ENCODE data around the gene DKK3. TPM values are rescaled to one million over a fixed set of nuclear protein-coding genes. Genes with fewer than 3 reads are reported as not detected.

DKK3 gene
- polyA plus RNA-seq, 3 donors, result 49.7 to 72.3 (median 66.7) TPM

- DNase-seq (ENCODE audit: extremely low read depth in 1 of 11, low read depth in 9 of 11, low spot score in 4 of 11), result no peak
These were observed 43.7 kb downstream of the DKK3 start for GRCh38 chr11:11964774-11965150.

GRCh38 chr11:11963842-11964773 is 44.3 kb downstream of the DKK3 start:
- no peak for DNase-seq (ENCODE audit: extremely low read depth in 1 of 11, low read depth in 9 of 11, low spot score in 4 of 11)

- no peak for DNase-seq (ENCODE audit: extremely low read depth in 1 of 11, low read depth in 9 of 11, low spot score in 4 of 11)
These were observed 45.4 kb downstream of the DKK3 start for GRCh38 chr11:11963067-11963466.

GRCh38 chr11:11961399-11962028 is 46.9 kb downstream of the DKK3 start:
- DNase-seq (ENCODE audit: extremely low read depth in 1 of 11, low read depth in 9 of 11, low spot score in 4 of 11), result no peak

- DNase-seq (ENCODE audit: extremely low read depth in 1 of 11, low read depth in 9 of 11, low spot score in 4 of 11), result no peak
These were observed 47.7 kb downstream of the DKK3 start for GRCh38 chr11:11960687-11961086.

GRCh38 chr11:11959601-11960000 is 48.8 kb downstream of the DKK3 start:
- no peak for DNase-seq (ENCODE audit: extremely low read depth in 1 of 11, low read depth in 9 of 11, low spot score in 4 of 11)

GRCh38 chr11:11958403-11959231 is 49.8 kb downstream of the DKK3 start:
- no peak for DNase-seq (ENCODE audit: extremely low read depth in 1 of 11, low read depth in 9 of 11, low spot score in 4 of 11)

GRCh38 chr11:11956006-11956405 is 52.4 kb downstream of the DKK3 start:
- DNase-seq (ENCODE audit: extremely low read depth in 1 of 11, low read depth in 9 of 11, low spot score in 4 of 11), result no peak

- DNase-seq (ENCODE audit: extremely low read depth in 1 of 11, low read depth in 9 of 11, low spot score in 4 of 11), result no peak
These were observed 56.4 kb downstream of the DKK3 start for GRCh38 chr11:11952036-11952435.

GRCh38 chr11:11949482-11949881 is 58.9 kb downstream of the DKK3 start:
- DNase-seq (ENCODE audit: extremely low read depth in 1 of 11, low read depth in 9 of 11, low spot score in 4 of 11), result no peak

- DNase-seq (ENCODE audit: extremely low read depth in 1 of 11, low read depth in 9 of 11, low spot score in 4 of 11), result no peak
These were observed 60.0 kb downstream of the DKK3 start for GRCh38 chr11:11948242-11948947.

GRCh38 chr11:11947825-11948224 is 60.6 kb downstream of the DKK3 start:
- no peak for DNase-seq (ENCODE audit: extremely low read depth in 1 of 11, low read depth in 9 of 11, low spot score in 4 of 11)

GRCh38 chr11:11946878-11947277 is 61.5 kb downstream of the DKK3 start:
- DNase-seq (ENCODE audit: extremely low read depth in 1 of 11, low read depth in 9 of 11, low spot score in 4 of 11), result no peak

GRCh38 chr11:11946180-11946579 is 62.2 kb downstream of the DKK3 start:
- DNase-seq (ENCODE audit: extremely low read depth in 1 of 11, low read depth in 9 of 11, low spot score in 4 of 11), result no peak

GRCh38 chr11:11944444-11944843 is 64.0 kb downstream of the DKK3 start:
- DNase-seq (ENCODE audit: extremely low read depth in 1 of 11, low read depth in 9 of 11, low spot score in 4 of 11), result no peak

GRCh38 chr11:11942668-11943067 is 65.8 kb downstream of the DKK3 start:
- no peak for DNase-seq (ENCODE audit: extremely low read depth in 1 of 11, low read depth in 9 of 11, low spot score in 4 of 11)

- no peak for DNase-seq (ENCODE audit: extremely low read depth in 1 of 11, low read depth in 9 of 11, low spot score in 4 of 11)
These were observed 67.9 kb downstream of the DKK3 start for GRCh38 chr11:11940551-11940950.

- no peak for DNase-seq (ENCODE audit: extremely low read depth in 1 of 11, low read depth in 9 of 11, low spot score in 4 of 11)
These were observed 70.5 kb downstream of the DKK3 start for GRCh38 chr11:11937957-11938356.

- no peak for DNase-seq (ENCODE audit: extremely low read depth in 1 of 11, low read depth in 9 of 11, low spot score in 4 of 11)
These were observed 71.0 kb downstream of the DKK3 start for GRCh38 chr11:11937433-11937832.

Data from renal cortex interstitium (tissue), 11 donors.